CD14-positive monocyte (primary cell): ENCODE results near the gene CHRDL2. TPM values are rescaled to one million over a fixed set of nuclear protein-coding genes. Genes with fewer than 3 reads are reported as not detected.

Experiments
- DNase-seq, 3 donors: peaks; one replicate each; pipeline ENCODE4 v3.0.0-alpha.2; 2011 to 2022
- H2AFZ ChIP-seq: 2 replicates; pipeline ENCODE4 v1.6.0; 2012; ENCODE audit warnings: mild to moderate bottlenecking, low read depth, low read length, inconsistent platforms; ENCODE audit not compliant: insufficient read depth, poor library complexity, severe bottlenecking
- H3K27ac ChIP-seq, 2 donors: 1 replicate in 1 of 2; 2 replicates in 1 of 2; pipeline ENCODE4 v1.5.1; 2012 to 2013; ENCODE audit warnings: low read length in 2 of 2, control low read depth in 1 of 2, inconsistent platforms in 1 of 2, low read depth in 1 of 2, mild to moderate bottlenecking in 1 of 2
- H3K27me3 ChIP-seq, 2 donors: one replicate each; pipeline versions ENCODE4 v1.6.0 to v1.6.1; 2011 to 2013; ENCODE audit warnings: low read length in 2 of 2; ENCODE audit not compliant: control insufficient read depth in 2 of 2, insufficient read depth in 2 of 2
- H3K36me3 ChIP-seq, 2 donors: replicated peaks in 1 of 2; 1 replicate in 1 of 2; 2 replicates in 1 of 2; pipeline versions ENCODE4 v1.5.1 to v1.6.1; 2012 to 2013; ENCODE audit warnings: low read length in 2 of 2, control low read depth in 1 of 2, inconsistent platforms in 1 of 2, mild to moderate bottlenecking in 1 of 2; ENCODE audit not compliant: insufficient read depth in 2 of 2, control insufficient read depth in 1 of 2
- H3K4me1 ChIP-seq, 2 donors: 1 replicate in 1 of 2; 2 replicates in 1 of 2; pipeline versions ENCODE4 v1.5.1 to v1.6.1; 2012 to 2013; ENCODE audit warnings: low read length in 2 of 2, control low read depth in 1 of 2, inconsistent platforms in 1 of 2, mild to moderate bottlenecking in 1 of 2, moderate library complexity in 1 of 2; ENCODE audit not compliant: insufficient read depth in 2 of 2, control insufficient read depth in 1 of 2
- H3K4me2 ChIP-seq: replicated peaks from 2 replicates; pipeline ENCODE3; 2012; ENCODE audit warnings: low read length, moderate library complexity, mild to moderate bottlenecking; ENCODE audit not compliant: poor library complexity, severe bottlenecking; ENCODE audit errors: extremely low read depth
- H3K4me3 ChIP-seq, 3 experiments: fragments of 200-600 bp in 1 of 3; sonication (generic) in 1 of 3; replicated peaks in 1 of 3; 1 replicate in 2 of 3; 2 replicates in 1 of 3; pipeline ENCODE4 v1.5.1; 2011 to 2013; ENCODE audit warnings: low read length in 3 of 3, mild to moderate bottlenecking in 3 of 3, control low read depth in 2 of 3, low read depth in 2 of 3, inconsistent platforms in 1 of 3, moderate library complexity in 1 of 3
- H3K79me2 ChIP-seq: 2 replicates; pipeline ENCODE4 v1.6.0; 2012; ENCODE audit warnings: mild to moderate bottlenecking, control low read depth, inconsistent platforms, low read length, moderate library complexity; ENCODE audit not compliant: insufficient read depth
- H3K9ac ChIP-seq: 2 replicates; pipeline ENCODE4 v1.6.0; 2017; ENCODE audit warnings: low read length, mild to moderate bottlenecking; ENCODE audit not compliant: insufficient read depth, poor library complexity, severe bottlenecking
- H3K9me3 ChIP-seq, 2 donors: replicated peaks in 1 of 2; 1 replicate in 1 of 2; 2 replicates in 1 of 2; pipeline versions ENCODE4 v1.5.1 to v1.6.1; 2012 to 2013; ENCODE audit warnings: low read length in 2 of 2, control low read depth in 1 of 2; ENCODE audit not compliant: control insufficient read depth in 1 of 2, insufficient read depth in 1 of 2
- H4K20me1 ChIP-seq: 2 replicates; pipeline ENCODE4 v1.6.0; 2012; ENCODE audit warnings: mild to moderate bottlenecking, low read length, control low read depth, moderate library complexity; ENCODE audit not compliant: insufficient read depth
- H3K27ac Mint-ChIP-seq, 7 donors: one replicate each; pipeline ENCODE4 v1.8.0; 2020; ENCODE audit warnings: mild to moderate bottlenecking in 7 of 7, mixed read lengths in 7 of 7, moderate library complexity in 6 of 7, inconsistent platforms in 2 of 7
- H3K27me3 Mint-ChIP-seq, 3 donors: one replicate each; pipeline ENCODE4 v1.8.0; 2021 to 2022; ENCODE audit warnings: low read depth in 3 of 3, mild to moderate bottlenecking in 3 of 3, mixed read lengths in 3 of 3, moderate library complexity in 3 of 3, inconsistent platforms in 1 of 3
- H3K36me3 Mint-ChIP-seq, 2 donors: one replicate each; pipeline ENCODE4 v1.8.0; 2020; ENCODE audit warnings: mixed read lengths in 2 of 2, inconsistent platforms in 1 of 2, mild to moderate bottlenecking in 1 of 2
- H3K4me1 Mint-ChIP-seq: one replicate; pipeline ENCODE4 v1.8.0; 2020; ENCODE audit warnings: mild to moderate bottlenecking, mixed read lengths
- H3K4me3 Mint-ChIP-seq, 2 donors: one replicate each; pipeline ENCODE4 v1.8.0; 2020; ENCODE audit warnings: mild to moderate bottlenecking in 2 of 2, mixed read lengths in 2 of 2, moderate library complexity in 1 of 2
- H3K9me3 Mint-ChIP-seq, 7 donors: one replicate each; pipeline ENCODE4 v1.8.0; 2020 to 2022; ENCODE audit warnings: mixed read lengths in 7 of 7, mild to moderate bottlenecking in 6 of 7, moderate library complexity in 6 of 7, inconsistent platforms in 2 of 7
- CTCF ChIP-seq: fragments of 200-600 bp; IDR thresholded peaks from one replicate; pipeline ENCODE4 v1.8.0; 2022; ENCODE audit warnings: antibody characterized with exemption, mild to moderate bottlenecking
- whole genome bisulfite sequencing: methylation state at CpG from one replicate; pipeline ENCODE4 v1.1.5; 2013; ENCODE audit warnings: missing lambda C conversion rate; ENCODE audit not compliant: insufficient coverage; 5-methylcytosine and 5-hydroxymethylcytosine counted together
- intact Hi-C, 2 donors: fragments of 100-400 bp; cut with micrococcal nuclease; formaldehyde crosslinking; loops; one replicate each; pipeline versions ENCODE4 v1.15.0 to v1.15.1; 2023
- polyA plus RNA-seq, 3 donors: library from polyadenylated mRNA; depleted of rRNA in 1 of 3; unstranded in 2 of 3; stranded (reverse) in 1 of 3; fragments of 300-500 nt in 2 of 3; fragments of >200 nt in 1 of 3; fragmentation: Illumina TruSeq in 2 of 3; gene quantifications; 1 replicate in 2 of 3; 2 replicates in 1 of 3; pipeline ENCODE4 v1.2.3, GENCODE V29; 2012 to 2021

Gene CHRDL2
- polyA plus RNA-seq, 3 donors, result not detected

DNA sequence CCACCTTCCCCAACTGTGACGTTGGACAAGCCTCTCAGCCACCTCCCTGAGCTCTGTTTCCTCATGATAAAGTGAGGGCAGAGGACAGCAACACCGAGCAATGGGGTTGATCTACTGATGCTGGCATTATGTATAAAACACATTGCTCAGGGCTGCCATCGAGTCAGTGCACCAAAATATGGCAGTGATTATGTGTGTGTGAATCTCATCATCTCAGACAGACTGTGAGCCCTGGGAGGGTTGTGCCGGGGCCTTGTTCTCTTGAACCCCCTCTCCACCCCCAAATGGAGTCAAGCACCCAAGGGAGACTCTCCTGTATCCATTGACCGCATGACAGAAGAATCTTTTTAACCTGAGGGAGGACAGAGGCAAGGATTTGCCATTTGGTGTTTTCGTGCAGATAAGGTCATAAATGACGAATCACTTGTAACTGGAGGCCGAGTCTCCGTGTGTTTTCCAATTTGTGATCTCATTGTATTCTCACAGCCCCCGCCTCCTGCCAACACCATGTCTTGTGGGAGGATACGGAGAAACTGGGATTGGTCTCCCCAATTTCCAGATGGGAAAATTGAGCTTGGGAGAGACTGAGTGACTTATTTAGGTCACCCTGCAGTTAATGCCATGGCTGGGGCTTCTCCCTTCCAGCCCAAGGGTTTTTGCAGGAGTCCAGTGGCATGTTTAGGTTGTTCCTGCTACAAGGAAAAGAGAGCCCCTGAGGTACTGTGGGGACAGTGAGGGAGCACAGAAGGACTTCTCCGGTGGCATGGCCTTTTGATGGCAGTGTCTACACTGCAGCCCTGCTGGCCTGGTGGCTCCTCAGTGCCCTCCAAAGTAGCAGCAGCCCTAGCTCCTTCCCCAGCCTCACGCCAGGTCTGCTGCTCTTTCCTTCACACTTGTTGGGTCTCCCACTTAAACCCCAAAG lies 52.4 kb downstream of the CHRDL2 start:
- DNase-seq, result no peak

GRCh38 chr11:74678041-74678440 lies 53.2 kb downstream of the CHRDL2 start:
- Mint-ChIP-seq H3K27me3 (peaks cover 8 to 10% (median 10%) of the 10 kb centered on the region in 3 donors), H3K9me3 (peaks cover 0 to 4% (median 1%) of the 10 kb centered on the region in 7 donors), H3K4me3 (no peak overlapping the region), H3K27ac (no peak overlapping the region), H3K4me1 (peaks cover 2% of the 10 kb centered on the region), H3K36me3 (no peaks in the 10 kb centered on the region)
- no peak overlapping the region for H3K4me3 ChIP-seq
- no peak overlapping the region for H3K4me2 ChIP-seq
- intact Hi-C loops, result no loop called here
- no peak for TF ChIP-seq CTCF
- no peaks in the 10 kb centered on the region for H3K36me3 ChIP-seq
- H3K27ac ChIP-seq, result no peak overlapping the region
- no peak overlapping the region for H2AFZ ChIP-seq
- H3K9me3 ChIP-seq, result no peaks in the 10 kb centered on the region
- H4K20me1 ChIP-seq, result no peaks in the 10 kb centered on the region
- H3K4me1 ChIP-seq, result no peaks in the 10 kb centered on the region
- no peaks in the 10 kb centered on the region for H3K79me2 ChIP-seq
- WGBS, result 97% methylated on average over 5 of the region's 5 CpGs
- H3K27me3 ChIP-seq, result peaks cover 1 to 8% of the 10 kb centered on the region in 2 donors
- DNase-seq, result no peak
- H3K9ac ChIP-seq, result no peak overlapping the region

More for the DNA sequence above, 52.4 kb downstream of the CHRDL2 start:
- Histone ChIP-seq H3K79me2 (no peaks in the 10 kb centered on the region), H3K9me3 (no peaks in the 10 kb centered on the region), H3K4me2 (no peak overlapping the region), H2AFZ (no peak overlapping the region), H3K9ac (no peak overlapping the region), H3K4me3 (no peak overlapping the region), H3K4me1 (peaks cover 0 to 4% of the 10 kb centered on the region in 2 donors), H3K36me3 (no peaks in the 10 kb centered on the region), H3K27ac (no peak overlapping the region), H3K27me3 (peaks cover 6 to 13% of the 10 kb centered on the region in 2 donors), H4K20me1 (no peaks in the 10 kb centered on the region)
- 100% methylated on average over 5 of the region's 13 CpGs for WGBS
- Mint-ChIP-seq H3K4me3 (no peak overlapping the region), H3K36me3 (no peaks in the 10 kb centered on the region), H3K4me1 (peaks cover 5% of the 10 kb centered on the region), H3K27ac (no peak overlapping the region), H3K27me3 (peaks cover 12 to 15% (median 14%) of the 10 kb centered on the region in 3 donors), H3K9me3 (peaks cover 0 to 6% (median 1%) of the 10 kb centered on the region in 7 donors)
- intact Hi-C loops, result no loop called here
- no peak for TF ChIP-seq CTCF
